ENCODE results near the gene VAMP8.

VAMP8 gene

GRCh38 chr2:85619617-85620016 lies 42.2 kb downstream of the VAMP8 start:
- no peak for DNase-seq (ENCODE audit: low spot score)

GRCh38 chr2:85621338-85621737 lies 44.0 kb downstream of the VAMP8 start:
- DNase-seq (ENCODE audit: low spot score), result no peak

- no peak for DNase-seq (ENCODE audit: low spot score)
These were observed 46.6 kb downstream of the VAMP8 start for GRCh38 chr2:85623991-85624390.

GRCh38 chr2:85628658-85629057 lies 51.3 kb downstream of the VAMP8 start:
- DNase-seq (ENCODE audit: low spot score), result no peak

GRCh38 chr2:85631316-85631715 lies 53.9 kb downstream of the VAMP8 start:
- no peak for DNase-seq (ENCODE audit: low spot score)

Measured in putamen (tissue), 1 donor.